GM12878 (cell line): ENCODE measurements around the gene TBC1D8. TPM values are rescaled to one million over a fixed set of nuclear protein-coding genes. Genes with fewer than 3 reads are reported as not detected.

Source experiments
- ATAC-seq: fragments of 200-7000 bp; cut with Tn5 transposase; 3 replicates; pipeline ENCODE4 v1.9.1; 2020; ENCODE audit warnings: mild to moderate bottlenecking, moderate library complexity
- BruUV-seq: library from RNA; stranded (reverse); fragments of 400-500 nt; replicated peaks from 2 replicates; lab custom pipeline; 2021; lab: Mats Ljungman, UMichigan
- CTCF ChIA-PET: fragments of 300-600 bp; sonication (Branson Sonifier 250); formaldehyde crosslinking; extraction: SDS; loops from one replicate; lab custom pipeline; 2021; ENCODE audit warnings: inconsistent platforms; lab: Yijun Ruan, JAX
- POLR2A ChIA-PET: fragments of 350-600 bp; formaldehyde crosslinking; extraction: SDS; loops from one replicate; lab custom pipeline; 2021; ENCODE audit warnings: inconsistent platforms; lab: Charles Lee
- RAD21 ChIA-PET: fragments of 300-600 bp; sonication (Branson Sonifier 250); formaldehyde crosslinking; loops from one replicate; lab custom pipeline; 2023; ENCODE audit warnings: antibody characterized with exemption; ENCODE audit not compliant: unreplicated experiment; lab: Charles Lee
- SMC1A ChIA-PET: fragments of 300-600 bp; sonication (Branson Sonifier 250); formaldehyde crosslinking; loops from one replicate; lab custom pipeline; 2023; ENCODE audit not compliant: unreplicated experiment, uncharacterized antibody; lab: Charles Lee
- DNase-seq: peaks from one replicate; pipeline ENCODE4 v3.0.0-alpha.2; 2011; ENCODE audit warnings: low read depth, low spot score
- FAIRE-seq: peaks from 3 replicates; lab custom pipeline; 2011; peaks lifted over from hg19 to GRCh38; lab: Jason Lieb, UNC
- H2AFZ ChIP-seq: 2 replicates; pipeline ENCODE4 v1.6.0; 2011; ENCODE audit warnings: low read depth, low read length, control low read depth; ENCODE audit not compliant: control insufficient read depth
- H3K27ac ChIP-seq: 2 replicates; pipeline ENCODE4 v1.5.1; 2011; ENCODE audit warnings: control low read depth; ENCODE audit not compliant: control insufficient read depth, insufficient read depth
- H3K27me3 ChIP-seq, 2 experiments: replicated peaks in 1 of 2; 2 replicates each; pipeline versions ENCODE4 v1.6.0 to v1.6.1; 2011; ENCODE audit warnings: low read length in 1 of 2; ENCODE audit not compliant: control insufficient read depth in 2 of 2, insufficient read depth in 2 of 2
- H3K36me3 ChIP-seq, 2 experiments: 2 replicates each; pipeline ENCODE4 v1.5.1; 2011; ENCODE audit warnings: low read length in 1 of 2; ENCODE audit not compliant: control insufficient read depth in 2 of 2, insufficient read depth in 2 of 2
- H3K4me1 ChIP-seq: 2 replicates; pipeline ENCODE4 v1.6.1; 2011; ENCODE audit warnings: mild to moderate bottlenecking, low read length, moderate library complexity, mixed read lengths; ENCODE audit not compliant: control insufficient read depth, insufficient read depth
- H3K4me2 ChIP-seq: 2 replicates; pipeline ENCODE4 v1.6.0; 2011; ENCODE audit warnings: control low read depth; ENCODE audit not compliant: control insufficient read depth, insufficient read depth
- H3K4me3 ChIP-seq: fragments of 200-600 bp; sonication (generic); 2 replicates; pipeline ENCODE4 v1.5.1; 2016
- H3K79me2 ChIP-seq: 2 replicates; pipeline ENCODE4 v1.6.0; 2011; ENCODE audit warnings: low read length; ENCODE audit not compliant: control insufficient read depth, insufficient read depth
- H3K9ac ChIP-seq: 2 replicates; pipeline ENCODE4 v1.8.0; 2011; ENCODE audit warnings: low read length, control low read depth, mixed read lengths; ENCODE audit not compliant: control insufficient read depth, insufficient read depth
- H3K9me3 ChIP-seq: replicated peaks from 3 replicates; pipeline ENCODE4 v1.5.1; 2011; ENCODE audit warnings: mild to moderate bottlenecking, low read length; ENCODE audit not compliant: control insufficient read depth, insufficient read depth
- H4K20me1 ChIP-seq: 2 replicates; pipeline ENCODE4 v1.6.0; 2011; ENCODE audit not compliant: control insufficient read depth, insufficient read depth
- BACH1 ChIP-seq: fragments of 450-650 bp; IDR thresholded peaks from 2 replicates; pipeline ENCODE4 v1.6.1; 2017; ENCODE audit warnings: mild to moderate bottlenecking, borderline replicate concordance
- CHD1 ChIP-seq: IDR thresholded peaks from 2 replicates; pipeline ENCODE4 v1.6.1; 2012; ENCODE audit warnings: low read depth, low read length, improper control_type of control experiment
- FOS ChIP-seq: IDR thresholded peaks from 3 replicates; pipeline ENCODE4 v1.6.1; 2011; ENCODE audit warnings: borderline replicate concordance; ENCODE audit not compliant: insufficient read length; ENCODE audit errors: extremely low read depth
- FOXM1 ChIP-seq: IDR thresholded peaks from 2 replicates; pipeline ENCODE4 v1.6.1; 2012; ENCODE audit warnings: low read depth, mild to moderate bottlenecking, inconsistent platforms, low read length, moderate library complexity
- RELA ChIP-seq: fragments of 450-650 bp; IDR thresholded peaks from 2 replicates; pipeline ENCODE4 v1.8.0; 2014; ENCODE audit warnings: borderline replicate concordance; ENCODE audit not compliant: partially characterized antibody
- TBL1XR1 ChIP-seq: IDR thresholded peaks from 2 replicates; pipeline ENCODE4 v1.6.1; 2012; ENCODE audit warnings: low read depth, low read length, improper control_type of control experiment
- ZNF274 ChIP-seq: IDR thresholded peaks from one replicate; pipeline ENCODE4 v1.8.0; 2011; ENCODE audit not compliant: insufficient read length, insufficient read depth
- ZZZ3 ChIP-seq: IDR thresholded peaks from 2 replicates; pipeline ENCODE4 v1.6.1; 2011; ENCODE audit warnings: low read depth; ENCODE audit not compliant: control insufficient read depth, insufficient read length
- WGBS: methylation state at CpG from one replicate; pipeline ENCODE4 v1.1.6; 2016; ENCODE audit warnings: low lambda C conversion rate; ENCODE audit not compliant: insufficient replicate concordance, insufficient coverage; ENCODE audit errors: missing lambda C conversion rate; 5-methylcytosine and 5-hydroxymethylcytosine counted together
- in situ Hi-C: fragments of 300-500 bp; cut with MboI; formaldehyde crosslinking; loops from 9 replicates; pipeline ENCODE4 v1.14.3; 2018; ENCODE audit warnings: mixed read lengths
- intact Hi-C: fragments of 100-400 bp; cut with micrococcal nuclease; formaldehyde crosslinking; loops from one replicate; pipeline ENCODE4 v1.14.2; 2022; ENCODE audit not compliant: unreplicated experiment
- polyA plus RNA-seq, 11 experiments: library from polyadenylated mRNA; depleted of rRNA in 4 of 11; unstranded in 6 of 11; stranded (reverse) in 5 of 11; fragments of >200 nt; fragmentation: Nextera tagmentation in 4 of 11; fragmentation: Illumina TruSeq in 1 of 11; extraction: Ambion mirVana in 4 of 11; extraction: Trizol in 1 of 11; gene quantifications; 1 replicate in 1 of 11; 2 replicates in 10 of 11; pipeline versions ENCODE4 v1.2.1 to v1.2.3, GENCODE V29; 2011 to 2016; ENCODE audit warnings: inconsistent platforms in 2 of 11, missing spikeins in 2 of 11, low read depth in 1 of 11
- total RNA-seq, 4 experiments: library from RNA; depleted of rRNA in 3 of 4; stranded (reverse); fragments of >200 nt in 3 of 4; fragmentation: Illumina TruSeq in 1 of 4; extraction: Trizol in 1 of 4; gene quantifications; 2 replicates each; pipeline versions ENCODE4 v1.2.1 to v1.2.3, GENCODE V29; 2013 to 2021
- TF ChIP-seq, protein P1 (sequence below): fragments of 450-650 bp; formaldehyde crosslinking; IDR thresholded peaks from 2 replicates; pipeline ENCODE4 v1.4.0; 2020; ENCODE audit warnings: mild to moderate bottlenecking, moderate library complexity

The TBC1D8 gene
- total and polyA plus RNA-seq, 10 of the 15 experiments (the other 5 are each of a cell fraction or from before 2014, with no cell fraction given) = 0.80 to 4.9 (median 4.4) TPM

GRCh38 chr2:101018934-101019333, 132.2 kb downstream of the TBC1D8 start:
- CTCF ChIA-PET = interaction anchor here (0.6 kb wide), 1 partner anchor 14 kb away, joined by 3 read pairs; no protein-coding TSS in a partner anchor
- POLR2A ChIA-PET = no interaction called here
- no peak for FAIRE-seq

More at GRCh38 chr2:101018934-101019333, 132.2 kb downstream of the TBC1D8 start:
- no peaks in the 10 kb centered on the region for H4K20me1 ChIP-seq
- H3K4me1 ChIP-seq = no peaks in the 10 kb centered on the region
- peaks cover 0 to 5% of the 10 kb centered on the region in 2 experiments; a peak in 2 of 4 replicates for H3K36me3 ChIP-seq
- DNase-seq (no peak), ATAC-seq (no peak)
- WGBS = 91% methylated on average over 8 of the region's 8 CpGs
- in situ Hi-C loops = no loop called here
- no TSS peak for BruUV-seq
- ChIA-PET RAD21 (no interaction called here), SMC1A (no interaction called here)
- no peak overlapping the region for H3K9ac ChIP-seq
- intact Hi-C loops = loop anchor here (10.0 kb wide), 1 partner anchor 386 kb away; no protein-coding TSS in a partner anchor
- H3K79me2 ChIP-seq = no peaks in the 10 kb centered on the region
- H3K4me2 ChIP-seq = no peak overlapping the region
- H3K27me3 ChIP-seq = no peaks in the 10 kb centered on the region
- H2AFZ ChIP-seq = no peak overlapping the region
- no peak overlapping the region for H3K27ac ChIP-seq
- TF ChIP-seq FOXM1 (no peak), BACH1 (no peak), RELA (no peak), ZZZ3 (no peak), ZNF274 (no peak), CHD1 (no peak), FOS (no peak), TBL1XR1 (no peak)
- TF ChIP-seq, protein P1, sequence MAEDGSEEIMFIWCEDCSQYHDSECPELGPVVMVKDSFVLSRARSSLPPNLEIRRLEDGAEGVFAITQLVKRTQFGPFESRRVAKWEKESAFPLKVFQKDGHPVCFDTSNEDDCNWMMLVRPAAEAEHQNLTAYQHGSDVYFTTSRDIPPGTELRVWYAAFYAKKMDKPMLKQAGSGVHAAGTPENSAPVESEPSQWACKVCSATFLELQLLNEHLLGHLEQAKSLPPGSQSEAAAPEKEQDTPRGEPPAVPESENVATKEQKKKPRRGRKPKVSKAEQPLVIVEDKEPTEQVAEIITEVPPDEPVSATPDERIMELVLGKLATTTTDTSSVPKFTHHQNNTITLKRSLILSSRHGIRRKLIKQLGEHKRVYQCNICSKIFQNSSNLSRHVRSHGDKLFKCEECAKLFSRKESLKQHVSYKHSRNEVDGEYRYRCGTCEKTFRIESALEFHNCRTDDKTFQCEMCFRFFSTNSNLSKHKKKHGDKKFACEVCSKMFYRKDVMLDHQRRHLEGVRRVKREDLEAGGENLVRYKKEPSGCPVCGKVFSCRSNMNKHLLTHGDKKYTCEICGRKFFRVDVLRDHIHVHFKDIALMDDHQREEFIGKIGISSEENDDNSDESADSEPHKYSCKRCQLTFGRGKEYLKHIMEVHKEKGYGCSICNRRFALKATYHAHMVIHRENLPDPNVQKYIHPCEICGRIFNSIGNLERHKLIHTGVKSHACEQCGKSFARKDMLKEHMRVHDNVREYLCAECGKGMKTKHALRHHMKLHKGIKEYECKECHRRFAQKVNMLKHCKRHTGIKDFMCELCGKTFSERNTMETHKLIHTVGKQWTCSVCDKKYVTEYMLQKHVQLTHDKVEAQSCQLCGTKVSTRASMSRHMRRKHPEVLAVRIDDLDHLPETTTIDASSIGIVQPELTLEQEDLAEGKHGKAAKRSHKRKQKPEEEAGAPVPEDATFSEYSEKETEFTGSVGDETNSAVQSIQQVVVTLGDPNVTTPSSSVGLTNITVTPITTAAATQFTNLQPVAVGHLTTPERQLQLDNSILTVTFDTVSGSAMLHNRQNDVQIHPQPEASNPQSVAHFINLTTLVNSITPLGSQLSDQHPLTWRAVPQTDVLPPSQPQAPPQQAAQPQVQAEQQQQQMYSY (CRISPR knock-in tag) = no peak
- TF ChIP-seq, all 136 proteins: peak for 0
- no peaks in the 10 kb centered on the region; the same call in 2 of the 3 replicates for H3K9me3 ChIP-seq
- no peak overlapping the region for H3K4me3 ChIP-seq
